Renal pelvis (tissue), 4 donors: ENCODE measurements around the gene TSPAN31. TPM values are rescaled to one million over a fixed set of nuclear protein-coding genes. Genes with fewer than 3 reads are reported as not detected.
"Not testable (repeated sequence)": the region's sequence is repeated elsewhere in the genome, so short reads cannot be mapped to it uniquely, and the experiment has no call there.

Source experiments
- DNase-seq: peaks from one replicate; pipeline ENCODE4 v3.0.0-alpha.2; 2013
- polyA plus RNA-seq, 3 donors: library from polyadenylated mRNA; unstranded; fragments of 120-200 nt; gene quantifications; one replicate each; pipeline ENCODE4 v1.2.1, GENCODE V29; 2013; ENCODE audit not compliant: insufficient read length in 3 of 3

TSPAN31 gene
- polyA plus RNA-seq, 3 donors: 81.2 to 99.3 (median 93.6) TPM

- no peak for DNase-seq
These were observed 24.8 kb upstream of the TSPAN31 start for GRCh38 chr12:57719777-57720605.

DNA sequence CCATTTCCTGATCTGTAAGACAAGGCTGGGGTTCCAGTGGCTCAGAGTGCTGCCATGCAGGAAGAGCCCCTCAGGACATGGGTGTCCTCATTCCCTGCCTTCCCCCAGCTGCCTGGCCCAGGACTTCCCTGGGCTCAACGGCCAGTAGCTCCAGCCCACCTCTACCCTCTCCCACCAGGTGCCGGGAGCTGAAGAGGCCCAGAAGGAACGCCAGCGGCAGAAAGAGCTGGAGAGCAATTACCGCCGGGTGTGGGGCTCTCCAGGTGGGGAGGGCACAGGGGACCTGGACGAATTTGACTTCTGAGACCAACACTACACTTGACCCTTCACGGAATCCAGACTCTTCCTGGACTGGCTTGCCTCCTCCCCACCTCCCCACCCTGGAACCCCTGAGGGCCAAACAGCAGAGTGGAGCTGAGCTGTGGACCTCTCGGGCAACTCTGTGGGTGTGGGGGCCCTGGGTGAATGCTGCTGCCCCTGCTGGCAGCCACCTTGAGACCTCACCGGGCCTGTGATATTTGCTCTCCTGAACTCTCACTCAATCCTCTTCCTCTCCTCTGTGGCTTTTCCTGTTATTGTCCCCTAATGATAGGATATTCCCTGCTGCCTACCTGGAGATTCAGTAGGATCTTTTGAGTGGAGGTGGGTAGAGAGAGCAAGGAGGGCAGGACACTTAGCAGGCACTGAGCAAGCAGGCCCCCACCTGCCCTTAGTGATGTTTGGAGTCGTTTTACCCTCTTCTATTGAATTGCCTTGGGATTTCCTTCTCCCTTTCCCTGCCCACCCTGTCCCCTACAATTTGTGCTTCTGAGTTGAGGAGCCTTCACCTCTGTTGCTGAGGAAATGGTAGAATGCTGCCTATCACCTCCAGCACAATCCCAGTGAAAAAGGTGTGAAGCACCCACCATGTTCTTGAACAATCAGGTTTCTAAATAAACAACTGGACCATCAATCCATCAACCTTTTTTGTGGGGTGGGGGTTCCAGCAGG is 23.9 kb upstream of the TSPAN31 start:
- no peak for DNase-seq

- DNase-seq: not testable (repeated sequence)
These were observed 22.8 kb upstream of the TSPAN31 start for GRCh38 chr12:57721846-57722608.

DNA sequence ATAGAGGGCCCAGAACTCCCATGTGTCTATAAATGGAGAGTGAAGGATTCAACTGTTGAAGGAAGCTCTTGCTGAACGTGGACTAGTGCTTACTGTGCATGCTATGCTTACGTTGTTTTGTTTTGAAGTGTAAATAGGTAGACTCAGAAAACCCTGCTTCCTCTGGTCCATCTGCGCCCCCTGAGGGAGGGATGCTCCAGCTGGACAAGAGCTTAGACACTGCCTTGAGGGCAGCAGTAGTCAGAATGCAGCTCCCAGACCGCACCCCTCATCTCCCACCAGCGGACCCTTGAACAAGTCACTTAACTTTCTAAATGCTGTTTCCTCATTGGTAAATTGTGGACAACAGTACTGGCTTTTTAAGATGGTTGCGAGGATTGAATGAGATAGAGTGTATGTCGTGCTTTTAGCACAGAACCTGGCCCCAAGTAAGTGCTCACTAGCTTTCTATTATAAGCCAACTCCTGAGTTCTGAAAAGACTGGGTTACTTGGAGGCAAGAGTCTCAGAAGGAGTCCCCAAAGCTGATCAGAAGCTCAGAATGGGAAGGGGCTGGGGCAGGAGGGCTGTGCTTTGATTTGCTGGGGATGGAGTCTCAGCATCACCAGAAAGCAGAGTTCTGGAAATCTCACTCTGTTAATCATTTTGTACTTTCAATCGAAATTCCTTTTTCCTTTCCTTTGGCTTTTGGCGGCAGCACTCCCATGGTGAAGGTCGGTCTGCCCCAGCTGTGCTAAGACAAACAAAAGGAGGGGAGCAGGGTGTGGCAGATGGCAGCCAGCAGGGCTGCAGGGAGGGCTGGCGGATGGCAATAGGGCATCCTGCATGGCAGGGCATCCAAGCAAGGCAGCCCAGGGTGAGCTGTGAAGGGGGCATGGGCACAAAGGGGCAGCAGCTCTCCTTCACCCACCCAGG is 21.9 kb upstream of the TSPAN31 start:
- DNase-seq: no peak

- DNase-seq: no peak
These were observed 21.2 kb upstream of the TSPAN31 start for GRCh38 chr12:57723630-57723962.

GRCh38 chr12:57724003-57724935 is 20.6 kb upstream of the TSPAN31 start:
- no peak for DNase-seq

DNA sequence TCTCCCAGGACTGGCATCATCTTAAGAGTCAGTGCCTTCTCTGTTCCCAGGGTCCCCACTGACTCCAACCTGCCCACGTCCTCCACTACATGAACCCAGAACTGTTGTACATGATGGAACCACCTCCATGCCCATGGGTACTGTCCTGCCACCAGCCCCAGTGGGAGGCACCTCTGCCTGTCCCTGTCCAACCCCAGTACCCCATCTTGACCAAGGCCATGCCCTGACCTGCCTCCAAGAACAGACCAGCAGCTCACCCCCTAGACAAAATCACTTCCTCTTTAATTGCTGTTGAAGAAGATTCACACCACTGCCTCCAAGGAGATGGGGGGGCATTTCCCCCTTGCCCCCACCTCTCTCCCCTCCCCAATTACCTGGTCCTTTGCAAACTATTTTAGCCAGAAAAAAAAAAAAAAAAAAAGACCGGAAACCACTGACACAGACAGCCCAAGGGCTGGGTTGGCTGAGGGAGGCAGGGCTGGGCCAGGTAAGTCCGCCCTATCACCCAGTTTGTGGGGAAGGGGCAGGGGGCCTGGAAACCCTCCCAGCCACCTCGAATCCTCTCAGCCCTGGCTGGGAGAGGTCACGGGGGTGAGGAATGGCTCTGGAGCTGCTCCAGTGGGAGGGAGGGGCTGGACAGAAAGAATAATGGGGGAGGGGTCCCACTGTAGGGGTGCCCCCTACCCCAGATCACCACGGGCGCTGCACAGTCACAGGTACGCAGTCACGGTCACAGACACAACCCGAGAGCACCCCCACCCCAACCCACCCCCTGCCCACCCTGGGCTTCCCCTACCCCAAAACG is 19.7 kb upstream of the TSPAN31 start:
- no peak for DNase-seq

GRCh38 chr12:57725851-57726150 is 19.0 kb upstream of the TSPAN31 start:
- no peak for DNase-seq

GRCh38 chr12:57726151-57726883 is 18.5 kb upstream of the TSPAN31 start:
- peak; percentile 58 for DNase-seq

DNA sequence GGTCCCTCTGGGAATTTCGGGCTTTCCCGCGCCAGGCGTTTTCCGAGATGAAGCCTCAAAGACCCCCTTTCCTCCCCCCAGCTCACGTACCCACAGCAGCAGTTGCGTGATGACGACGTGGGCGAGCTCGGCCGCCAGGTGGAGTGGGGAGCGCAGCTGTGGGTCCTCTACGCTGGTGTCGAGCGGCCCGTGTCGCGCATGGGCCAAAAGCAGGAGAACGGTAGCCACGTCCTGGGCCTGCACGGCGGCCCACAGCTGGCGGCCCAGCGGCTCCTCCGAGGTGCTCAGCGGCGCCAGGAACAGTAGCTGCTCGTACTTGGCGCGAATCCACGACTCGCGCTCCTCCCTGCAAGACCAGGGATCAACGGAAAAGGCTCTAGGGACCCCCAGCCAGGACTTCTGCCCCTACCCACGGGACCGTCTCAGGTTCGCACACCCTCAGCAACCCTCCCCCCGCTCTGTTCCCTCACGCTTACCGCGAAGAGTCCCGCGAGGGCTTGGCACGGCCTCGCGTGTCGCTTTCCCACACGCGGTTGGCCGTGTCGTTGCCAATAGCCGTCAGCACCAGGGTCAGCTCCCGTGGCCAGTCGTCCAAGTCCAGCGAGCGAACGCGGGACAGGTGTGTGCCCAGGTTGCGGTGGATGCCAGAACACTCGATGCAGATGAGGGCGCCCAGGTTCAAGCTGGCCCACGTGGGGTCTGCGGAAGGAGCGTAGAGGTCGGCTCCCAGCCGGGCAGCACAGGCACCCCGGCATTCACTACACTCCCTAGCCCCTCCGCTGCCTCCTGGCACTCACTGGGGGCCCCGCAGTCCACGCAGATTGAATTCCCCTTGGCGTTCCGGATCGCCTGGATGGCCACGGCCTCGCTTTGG is 17.7 kb upstream of the TSPAN31 start:
- no peak for DNase-seq

GRCh38 chr12:57727758-57728395 is 17.0 kb upstream of the TSPAN31 start:
- no peak for DNase-seq

- no peak for DNase-seq
These were observed 15.5 kb upstream of the TSPAN31 start for GRCh38 chr12:57729321-57729844.

GRCh38 chr12:57730336-57731067 is 14.3 kb upstream of the TSPAN31 start:
- DNase-seq: no peak

DNA sequence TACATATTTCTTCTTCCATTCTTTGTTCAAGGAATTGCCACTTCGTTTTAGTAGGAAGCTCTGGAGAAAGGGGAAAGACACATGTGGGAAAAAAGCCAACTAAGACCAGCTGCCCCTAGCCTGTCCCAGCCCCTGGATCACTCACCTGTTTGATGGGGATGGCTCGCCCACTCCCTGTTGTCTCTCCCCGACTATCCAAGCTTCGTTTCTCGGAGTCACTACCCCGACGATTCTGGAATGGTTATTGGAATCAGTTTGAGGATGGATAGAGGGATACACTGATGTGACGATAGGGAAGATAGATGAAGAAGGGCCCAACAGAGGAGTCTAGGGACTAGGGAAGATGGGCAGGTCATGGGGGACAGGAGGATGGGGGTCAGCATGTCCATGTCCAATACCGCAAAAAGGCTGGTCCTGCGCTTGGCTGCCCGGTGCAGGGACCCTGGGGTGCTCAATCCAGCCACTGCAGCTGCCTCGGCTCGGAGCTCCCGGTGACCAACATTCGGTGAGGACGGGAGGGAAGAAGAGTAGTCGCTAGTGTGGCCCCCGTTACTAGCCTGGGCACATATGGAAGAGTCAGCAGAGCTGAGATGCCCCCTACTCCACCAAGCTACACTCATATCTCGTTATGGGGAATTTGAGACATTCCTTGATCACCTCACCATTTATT is 13.3 kb upstream of the TSPAN31 start:
- DNase-seq: no peak

DNA sequence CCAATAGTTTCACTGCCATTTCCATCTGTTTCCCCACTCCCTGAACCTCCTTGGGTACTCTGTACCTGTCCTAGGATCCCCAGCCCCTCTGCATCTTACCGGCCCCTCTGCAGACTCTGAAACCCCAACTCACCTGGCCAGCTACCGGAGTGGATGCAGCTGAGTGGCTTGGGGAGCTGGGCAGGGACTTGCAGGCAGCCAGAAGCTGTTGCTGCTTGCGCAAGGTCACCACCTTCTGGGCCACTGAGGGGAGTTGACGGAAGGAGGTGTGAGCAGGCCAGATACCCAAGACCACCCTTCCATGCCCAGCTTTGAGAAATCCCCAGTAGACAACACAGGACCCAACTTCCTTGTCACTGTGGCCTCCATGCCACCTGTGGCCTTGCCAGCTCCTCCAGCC is 12.6 kb upstream of the TSPAN31 start:
- no peak for DNase-seq
